Sciatic nerve (tissue), 2 donors: ENCODE data around the gene DLG2. TPM values are rescaled to one million over a fixed set of nuclear protein-coding genes. Genes with fewer than 3 reads are reported as not detected.

Source experiments
- ATAC-seq: fragments of 200-7000 bp; cut with Tn5 transposase; one replicate; pipeline ENCODE4 v1.9.1; 2020; ENCODE audit warnings: mild to moderate bottlenecking, moderate library complexity
- DNase-seq: peaks from one replicate; pipeline ENCODE4 v3.0.0-alpha.2; 2020; ENCODE audit warnings: low spot score
- intact Hi-C: fragments of 100-400 bp; cut with DNase I; formaldehyde crosslinking; loops from one replicate; pipeline ENCODE4 v1.14.2; 2022
- total RNA-seq: library from RNA; stranded (reverse); fragmentation: NEBNext Ultra II Directional; extraction: Animal tissue kit (Norgen Biotek cat#: 25700); gene quantifications from one replicate; pipeline ENCODE4 v1.2.1, GENCODE V29; 2021
- donor health status: DM: no; HTN: no; CAD: no.
- donor health status: DM: no; HTN: no; CAD: no.

Gene DLG2
- total RNA-seq, 1 donor from 2014 or later: 17.3 TPM

DNA sequence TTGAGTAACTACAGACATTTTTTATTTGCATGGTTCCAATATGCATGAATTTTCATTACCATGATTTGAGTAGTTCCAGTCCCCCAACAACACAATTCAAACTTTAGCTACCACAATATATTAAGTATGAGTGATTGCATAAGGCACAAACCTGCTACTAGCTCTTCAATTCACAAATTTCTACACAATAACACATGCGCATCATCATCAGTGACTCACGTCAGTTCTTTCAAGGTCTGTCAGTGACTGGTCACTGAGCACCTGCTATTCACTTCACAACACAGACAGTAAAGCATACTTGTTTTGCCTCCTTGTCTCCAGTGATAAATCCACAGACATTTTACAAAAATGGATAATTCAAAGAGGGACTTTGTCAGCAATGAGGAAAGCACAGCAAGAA, 1905.9 kb downstream of the DLG2 start:
- ATAC-seq (no peak), DNase-seq (no peak)
- intact Hi-C loops: no loop called here

DNA sequence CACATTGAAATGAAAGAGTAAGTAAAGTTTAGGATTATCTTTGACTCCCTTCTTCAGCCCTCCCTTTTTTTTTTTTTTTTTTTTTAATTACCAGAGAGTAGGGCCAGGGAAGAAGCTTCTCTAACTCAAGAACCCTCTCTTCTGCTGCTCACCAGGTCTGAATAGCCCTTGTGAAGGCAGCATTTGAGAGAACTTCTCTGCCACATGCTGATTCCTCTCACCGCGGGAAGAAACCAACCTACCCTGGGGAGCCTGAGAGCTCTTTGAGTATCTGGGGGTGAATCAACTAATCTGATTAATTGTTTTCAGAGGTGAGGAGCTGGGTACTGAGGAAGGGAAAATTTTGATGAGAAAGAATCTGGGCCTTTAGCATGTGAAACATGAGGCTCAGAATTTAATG, 1906.5 kb downstream of the DLG2 start:
- ATAC-seq (no peak), DNase-seq (no peak)
- intact Hi-C loops: no loop called here

DNA sequence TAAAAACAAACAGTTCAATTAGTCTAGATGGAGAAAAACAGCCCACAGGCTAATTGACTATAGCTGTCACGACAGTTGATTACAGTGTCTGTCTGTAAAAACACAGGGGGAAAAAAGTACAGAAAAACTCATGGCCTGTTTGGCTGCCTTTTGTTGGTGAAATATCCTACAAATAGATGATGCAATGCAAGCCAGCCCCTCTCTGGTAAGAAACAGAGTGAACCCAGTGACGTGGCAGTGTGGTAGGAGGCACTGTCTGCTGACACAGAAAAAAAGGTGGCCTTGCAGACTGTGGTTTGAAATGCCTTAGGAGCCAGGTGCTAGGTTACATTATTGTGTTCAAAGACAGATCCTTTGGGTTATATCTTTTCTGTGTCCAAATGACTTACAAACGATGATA, 1909.6 kb downstream of the DLG2 start:
- no peak for DNase-seq
- intact Hi-C loops: no loop called here
- no peak for ATAC-seq

DNA sequence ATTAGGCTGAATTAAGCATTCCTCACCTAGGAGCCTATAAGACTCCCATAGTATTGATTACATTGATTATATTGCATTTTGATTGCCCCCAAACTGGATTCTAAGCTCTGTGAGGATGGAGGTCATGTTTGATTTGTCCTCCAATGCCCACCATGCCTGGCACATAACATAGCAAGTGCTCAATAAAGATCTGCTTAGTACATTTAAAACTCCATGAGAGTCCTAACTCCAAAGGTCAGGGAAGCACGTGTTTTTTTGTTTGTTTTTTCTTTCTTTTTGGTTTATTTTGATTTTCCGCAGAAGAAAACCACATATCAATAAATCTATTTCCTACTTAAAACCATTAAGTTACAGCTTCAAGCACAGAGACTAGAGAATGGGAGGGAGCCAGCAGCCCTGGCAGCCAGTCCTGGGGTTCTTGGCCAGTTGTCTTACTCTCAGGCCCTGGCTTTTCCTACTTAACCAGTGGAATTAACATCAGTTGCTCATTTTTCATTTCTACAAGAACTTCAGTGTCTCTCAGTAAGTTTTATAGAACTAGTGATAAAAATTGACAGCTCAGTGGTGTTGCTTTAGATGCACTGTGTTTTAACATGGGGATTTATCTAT, 1911.1 kb downstream of the DLG2 start:
- DNase-seq: no peak
- intact Hi-C loops: no loop called here

DNA sequence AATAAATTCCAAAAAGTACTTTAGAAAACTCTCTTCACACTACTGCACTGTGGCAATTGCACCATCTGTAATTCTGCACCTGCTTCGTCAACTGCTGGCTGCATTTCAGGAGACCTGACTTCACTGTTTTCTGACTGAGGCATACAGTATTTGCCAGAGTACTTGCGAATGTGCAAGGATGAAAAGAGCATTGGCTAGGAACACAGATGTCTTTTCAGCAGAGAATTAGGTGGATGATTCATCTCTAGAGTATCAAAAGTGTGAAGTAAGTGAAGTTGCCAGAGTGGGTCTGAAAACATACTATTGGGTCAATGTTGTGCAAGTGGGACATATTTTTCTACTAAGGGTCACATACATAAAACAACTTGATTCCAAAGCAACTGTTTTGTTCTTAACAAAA, 1913.4 kb downstream of the DLG2 start:
- intact Hi-C loops: no loop called here
- DNase-seq (no peak), ATAC-seq (no peak)

More for the DNA sequence above, 1911.1 kb downstream of the DLG2 start:
- ATAC-seq: no peak

DNA sequence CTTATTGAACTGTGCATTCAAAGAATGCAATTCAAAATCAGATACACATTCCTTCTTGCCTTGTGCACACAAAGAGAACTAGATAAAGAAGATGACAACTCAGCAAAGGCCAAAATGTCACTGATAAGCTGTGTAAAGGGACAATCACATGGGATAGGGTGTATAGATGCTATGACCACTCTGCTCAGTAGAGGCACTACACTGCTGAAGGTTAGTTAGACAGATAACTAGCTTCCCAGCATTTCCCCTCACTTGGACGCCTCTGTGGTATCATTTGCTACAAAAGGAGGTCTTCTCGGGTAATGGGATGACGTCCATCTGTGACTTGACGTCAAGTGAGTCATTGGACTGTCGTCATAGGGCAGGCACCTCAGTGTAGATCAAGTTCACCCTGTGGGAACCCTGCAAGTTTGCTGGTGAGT, 1916.0 kb downstream of the DLG2 start:
- intact Hi-C loops: no loop called here
- no peak for ATAC-seq
- DNase-seq: no peak

DNA sequence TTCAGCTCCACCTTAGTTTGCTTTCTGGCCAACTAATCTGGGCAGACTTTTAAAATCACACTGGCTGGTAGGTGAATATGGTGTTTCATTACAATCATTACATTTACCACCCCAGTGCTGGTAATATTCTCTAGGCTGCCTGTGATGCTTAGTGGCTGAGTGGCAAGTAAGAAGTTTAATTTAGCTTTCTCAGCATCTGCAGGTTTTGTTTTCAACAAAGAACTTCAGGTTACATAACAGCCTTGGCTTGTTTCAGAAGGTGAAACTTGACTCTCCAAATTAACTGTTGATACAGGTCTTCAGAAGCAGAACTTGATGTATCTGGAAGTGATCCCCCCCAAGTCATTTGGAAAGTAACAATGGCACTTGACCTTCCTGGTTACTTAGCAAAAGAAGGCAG, 1917.7 kb downstream of the DLG2 start:
- no peak for DNase-seq
- intact Hi-C loops: no loop called here
- no peak for ATAC-seq

DNA sequence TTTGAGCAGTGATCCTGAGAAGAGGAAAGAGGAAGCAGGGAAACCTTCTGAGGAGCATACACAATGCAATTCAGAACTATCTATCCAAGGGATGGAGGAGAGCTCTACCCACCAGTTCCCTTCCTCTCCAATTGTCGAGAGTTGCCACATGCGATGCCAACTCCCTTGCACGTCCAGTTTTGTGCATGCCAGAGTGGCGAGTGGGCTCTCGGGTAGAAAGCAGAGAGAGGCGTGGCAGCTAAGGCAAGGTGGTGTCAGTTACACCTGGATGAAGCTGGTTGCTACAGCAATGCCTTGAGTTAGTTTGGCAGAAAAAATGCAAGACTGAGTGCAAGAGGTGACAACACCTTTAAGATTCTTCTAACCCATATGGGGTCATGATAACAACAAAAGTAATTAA, 1920.6 kb downstream of the DLG2 start:
- DNase-seq: no peak
- no peak for ATAC-seq
- intact Hi-C loops: no loop called here

DNA sequence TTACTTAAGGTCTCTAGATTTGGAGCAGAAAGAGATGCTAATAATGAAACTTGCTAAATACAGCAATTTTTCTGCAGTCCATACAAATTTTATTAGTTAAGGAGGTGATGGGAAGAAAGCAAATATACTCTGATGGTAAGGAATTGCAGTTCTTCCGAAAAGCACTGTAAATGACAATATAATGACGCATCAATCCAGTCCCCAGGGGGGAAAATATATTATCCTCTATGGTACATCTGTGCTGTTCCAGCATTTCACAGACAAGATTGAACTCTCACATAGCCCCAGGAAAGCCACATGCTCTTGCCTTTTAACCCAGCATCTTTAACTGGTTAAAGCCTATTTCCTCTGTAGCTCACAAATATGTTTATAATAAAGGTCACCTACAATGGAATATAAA, 1924.3 kb downstream of the DLG2 start:
- DNase-seq (no peak), ATAC-seq (no peak)
- intact Hi-C loops: no loop called here

DNA sequence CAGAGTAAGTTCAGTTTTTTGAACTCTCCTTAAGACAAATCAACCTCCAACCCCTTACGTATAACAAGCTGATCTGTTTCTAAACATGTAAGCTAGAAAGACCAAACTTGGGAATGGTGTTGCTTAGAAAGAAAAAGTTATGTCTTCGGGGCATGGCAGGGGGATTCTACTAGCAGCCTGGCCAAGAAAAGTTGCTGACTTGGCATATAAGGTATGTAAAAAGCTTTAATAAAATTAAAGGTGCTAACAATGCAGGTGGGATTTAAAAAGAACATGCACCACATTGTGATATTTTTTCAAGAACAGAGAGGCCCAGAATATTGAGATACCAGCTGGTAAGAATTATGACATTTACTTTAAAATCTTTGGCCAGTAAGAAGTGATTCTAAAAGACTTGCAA, 1929.6 kb downstream of the DLG2 start:
- no peak for ATAC-seq
- intact Hi-C loops: no loop called here
- no peak for DNase-seq

DNA sequence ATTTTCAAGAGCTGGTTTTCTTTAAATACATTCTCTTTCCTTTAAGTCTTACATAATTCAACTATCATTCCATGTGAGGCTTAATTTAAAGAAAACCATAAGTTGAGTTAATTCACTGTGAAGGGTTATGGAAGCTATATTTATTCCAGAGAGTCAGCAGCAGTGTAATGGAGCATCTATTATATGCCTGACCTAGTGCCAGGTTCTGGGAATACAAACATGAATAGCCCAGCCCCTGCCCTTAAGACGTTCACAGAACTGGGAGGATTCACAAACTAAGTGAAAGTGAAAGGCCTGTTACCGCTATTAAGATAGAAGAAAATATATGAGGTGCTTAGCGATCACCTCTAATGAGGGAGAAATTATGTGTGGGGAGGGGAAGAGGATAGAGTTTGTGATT, 1932.1 kb downstream of the DLG2 start:
- no peak for ATAC-seq
- intact Hi-C loops: no loop called here
- no peak for DNase-seq

DNA sequence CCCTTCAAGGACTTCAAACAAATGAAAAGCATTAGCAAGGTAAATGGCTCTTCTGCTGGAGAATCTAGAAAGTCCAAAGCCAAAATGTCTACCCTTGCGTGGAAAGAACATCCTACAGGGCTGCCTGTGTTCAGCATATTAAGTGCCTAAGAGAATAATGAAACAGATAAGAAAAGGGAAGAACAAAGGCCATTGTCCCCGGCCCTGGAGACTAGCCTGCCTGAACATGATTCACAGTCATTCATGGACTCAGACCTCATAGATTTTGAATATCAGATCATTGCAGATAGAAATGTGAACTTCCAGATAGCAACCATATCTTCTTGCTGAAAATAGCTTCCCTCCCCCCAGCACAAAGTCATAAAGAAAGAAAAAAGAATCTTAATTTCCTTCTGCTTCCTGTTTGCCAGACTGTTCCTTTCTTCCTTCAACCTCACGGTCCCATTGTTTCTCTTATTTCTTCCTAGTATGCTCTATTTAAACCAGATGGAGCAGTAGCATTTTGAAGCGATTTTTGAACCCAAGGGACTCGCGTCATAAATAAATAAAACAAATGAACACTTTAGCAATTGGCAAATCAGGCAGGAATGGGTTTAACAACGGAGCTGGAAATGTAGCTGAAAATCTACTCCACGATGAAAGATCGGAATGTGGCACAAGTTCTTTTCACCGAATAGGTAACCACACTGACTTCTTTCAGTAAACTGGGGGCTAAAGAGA, 1932.8 kb downstream of the DLG2 start:
- DNase-seq (no peak), ATAC-seq (no peak)
- intact Hi-C loops: no loop called here

DNA sequence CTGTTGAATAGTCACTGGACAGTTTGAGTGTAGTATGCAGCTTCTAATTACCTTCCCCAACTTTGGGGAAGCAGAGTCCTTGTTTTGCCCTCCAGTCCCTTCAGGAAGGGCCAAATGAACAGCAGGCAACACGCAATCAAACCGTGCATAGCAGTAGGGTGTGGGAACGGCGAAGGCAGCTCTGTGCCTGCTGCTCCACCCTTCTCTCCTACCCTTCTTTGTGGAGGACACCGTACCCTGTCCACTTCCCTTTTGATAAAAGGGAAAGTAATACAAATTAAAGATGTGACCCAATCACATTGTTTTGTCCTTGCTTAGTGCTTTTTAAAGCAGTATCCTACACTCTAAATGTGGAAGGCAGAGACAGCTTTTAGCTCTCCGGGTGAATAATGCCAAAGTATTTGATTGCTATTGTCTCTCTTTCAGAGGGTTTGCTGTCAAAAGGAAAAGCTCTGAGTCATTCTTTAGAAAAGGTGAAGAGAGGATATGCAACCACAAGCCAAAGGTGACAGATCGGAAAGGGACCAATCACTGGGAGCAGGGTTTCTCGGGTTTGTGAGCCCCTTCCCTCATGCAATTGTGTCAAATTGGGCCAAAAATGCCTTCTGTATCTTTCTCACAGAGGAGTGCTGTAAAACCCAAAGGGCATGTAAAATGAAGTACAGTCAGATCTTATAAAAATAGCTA, 1933.7 kb downstream of the DLG2 start:
- intact Hi-C loops: no loop called here
- no peak for ATAC-seq

DNA sequence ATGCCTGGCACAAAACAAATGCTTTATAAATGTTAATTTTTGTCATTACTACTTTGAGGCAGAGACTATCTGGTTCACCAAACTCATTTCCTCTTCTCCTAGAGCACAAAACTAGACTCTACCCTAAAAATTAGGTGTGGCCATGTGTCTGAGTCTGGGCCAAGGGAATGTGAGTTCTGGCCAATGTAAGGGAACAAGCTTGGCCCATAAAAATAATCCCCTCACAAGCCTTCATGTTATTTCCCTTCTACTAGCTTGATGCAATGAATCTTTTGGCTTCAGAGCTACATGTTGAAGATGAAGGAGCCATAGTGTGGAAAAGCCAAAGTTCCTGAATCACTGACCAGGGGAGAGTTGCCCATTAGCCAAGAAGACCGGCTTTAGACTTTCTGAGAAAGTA, 1934.5 kb downstream of the DLG2 start:
- no peak for ATAC-seq
- intact Hi-C loops: no loop called here
- no peak for DNase-seq

More for the DNA sequence above, 1933.7 kb downstream of the DLG2 start:
- DNase-seq: no peak

DNA sequence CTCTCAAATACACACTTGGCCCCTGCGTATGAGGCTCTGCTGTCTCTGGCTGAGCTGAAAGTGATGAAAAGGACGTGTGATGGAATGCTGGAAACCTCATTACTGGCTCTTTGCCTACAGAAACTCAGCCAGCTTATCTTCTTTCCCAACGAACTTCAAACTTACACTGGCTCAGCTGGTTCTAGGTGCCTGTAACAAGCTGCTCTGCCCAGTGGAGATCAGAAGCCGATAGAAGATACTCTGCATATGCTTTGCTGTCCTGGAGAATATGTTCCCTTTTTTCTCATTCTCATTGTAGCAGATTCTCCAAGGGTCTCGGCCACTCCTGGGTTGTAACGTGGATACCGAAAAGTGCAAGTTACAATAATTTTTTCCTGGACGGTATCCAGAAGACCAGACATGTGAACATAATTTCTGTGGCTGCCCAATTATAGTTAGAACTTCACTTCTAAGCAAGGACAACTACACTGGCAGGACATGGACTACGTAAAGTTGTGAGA, 1935.6 kb downstream of the DLG2 start:
- intact Hi-C loops: no loop called here
- DNase-seq (no peak), ATAC-seq (peak; percentile 84)

DNA sequence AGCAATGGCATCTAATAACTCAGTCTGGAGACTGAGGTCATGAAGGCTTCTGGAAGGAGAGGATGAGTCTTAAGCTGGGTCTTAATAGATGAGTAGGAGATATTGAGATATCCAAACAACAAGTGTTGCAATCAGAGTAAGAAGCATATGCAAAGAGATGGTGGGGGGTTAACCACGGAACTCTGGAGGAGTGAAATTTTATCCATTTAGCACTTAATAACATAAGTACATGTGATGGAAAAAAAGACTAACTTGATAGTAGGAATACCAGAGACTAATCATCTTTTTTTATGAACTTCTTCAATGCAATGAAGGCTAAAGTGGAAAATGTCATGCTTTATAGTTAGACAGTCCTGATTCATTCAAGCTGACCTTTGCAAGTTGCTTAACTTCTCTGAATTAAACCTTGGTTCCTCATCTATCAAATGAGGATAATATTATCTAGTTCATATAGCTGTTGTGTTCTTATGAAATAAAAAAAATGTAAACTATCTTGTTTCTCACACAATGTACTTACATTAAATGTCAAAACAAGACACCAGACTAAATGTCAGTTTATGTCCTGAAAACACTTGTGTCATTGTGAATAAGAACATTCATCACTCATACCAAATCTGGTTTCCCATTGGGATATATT, 1937.9 kb downstream of the DLG2 start:
- ATAC-seq: no peak

DNA sequence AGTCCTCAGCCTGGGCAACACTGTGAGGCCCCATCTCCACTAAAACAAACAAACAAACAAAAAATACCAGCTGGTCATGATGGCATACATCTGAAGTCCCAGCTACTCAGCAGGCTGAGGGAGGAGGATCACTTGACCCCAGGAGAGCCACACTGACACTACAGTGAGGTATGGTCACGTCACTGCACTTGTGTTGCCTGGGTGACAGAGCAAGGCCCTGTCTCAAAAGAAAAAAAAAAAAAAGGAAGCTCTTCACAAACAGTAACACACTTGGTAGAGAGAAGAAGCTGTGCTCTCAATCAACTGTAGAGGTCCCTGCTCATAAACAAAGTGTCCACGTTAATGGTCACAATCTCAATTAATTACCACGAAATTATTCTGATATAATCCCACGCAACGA, 1939.4 kb downstream of the DLG2 start:
- ATAC-seq (no peak), DNase-seq (no peak)
- intact Hi-C loops: loop anchor here (10.0 kb wide), 1 partner anchor 257 kb away; no protein-coding TSS in a partner anchor

More for the DNA sequence above, 1937.9 kb downstream of the DLG2 start:
- no peak for DNase-seq
- intact Hi-C loops: loop anchor here (10.0 kb wide), 1 partner anchor 256 kb away; no protein-coding TSS in a partner anchor

DNA sequence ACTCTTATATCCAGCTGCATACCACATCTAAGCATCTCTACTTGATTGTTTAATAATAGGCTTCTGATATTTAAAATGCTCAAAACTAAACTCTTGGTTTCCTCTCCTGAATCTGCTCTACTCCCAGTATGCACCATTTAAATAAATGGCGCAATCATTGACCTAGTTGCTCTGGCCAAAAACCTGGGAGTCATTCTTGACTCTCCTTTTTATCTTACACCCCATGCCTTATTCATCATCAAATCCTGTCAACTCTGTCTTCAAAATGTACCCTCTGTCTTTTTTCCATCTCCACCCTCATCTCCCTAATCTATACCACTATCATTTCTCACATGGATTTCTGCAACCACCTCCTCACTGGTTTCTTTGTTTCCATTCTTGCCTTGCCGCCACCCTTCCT, 1941.4 kb downstream of the DLG2 start:
- intact Hi-C loops: loop anchor here (10.0 kb wide), 1 partner anchor 259 kb away; no protein-coding TSS in a partner anchor
- ATAC-seq: no peak
- DNase-seq: no peak

DNA sequence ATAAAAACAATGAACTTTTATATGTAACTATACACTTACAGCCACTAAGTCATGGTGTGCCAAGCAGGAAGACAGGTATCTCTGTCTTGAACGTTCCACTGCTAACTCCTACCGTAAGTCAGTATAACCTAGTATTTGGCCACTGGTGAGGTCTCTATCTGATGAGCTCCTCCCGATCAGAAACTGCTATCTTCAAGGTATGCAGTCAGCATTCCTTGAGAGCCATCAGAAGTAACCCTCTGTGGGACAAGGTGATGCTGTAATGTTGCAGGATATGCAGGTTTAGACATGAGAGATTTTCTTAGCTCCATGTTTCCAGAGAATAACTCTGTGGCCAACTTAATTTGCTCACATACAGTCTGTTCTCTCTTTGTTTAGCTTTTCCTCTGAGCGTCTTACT, 1943.1 kb downstream of the DLG2 start:
- no peak for ATAC-seq
- DNase-seq: no peak
- intact Hi-C loops: loop anchor here (10.0 kb wide), 1 partner anchor 261 kb away; no protein-coding TSS in a partner anchor
